ENCODE data around the gene TPRN.

Gene TPRN

DNA sequence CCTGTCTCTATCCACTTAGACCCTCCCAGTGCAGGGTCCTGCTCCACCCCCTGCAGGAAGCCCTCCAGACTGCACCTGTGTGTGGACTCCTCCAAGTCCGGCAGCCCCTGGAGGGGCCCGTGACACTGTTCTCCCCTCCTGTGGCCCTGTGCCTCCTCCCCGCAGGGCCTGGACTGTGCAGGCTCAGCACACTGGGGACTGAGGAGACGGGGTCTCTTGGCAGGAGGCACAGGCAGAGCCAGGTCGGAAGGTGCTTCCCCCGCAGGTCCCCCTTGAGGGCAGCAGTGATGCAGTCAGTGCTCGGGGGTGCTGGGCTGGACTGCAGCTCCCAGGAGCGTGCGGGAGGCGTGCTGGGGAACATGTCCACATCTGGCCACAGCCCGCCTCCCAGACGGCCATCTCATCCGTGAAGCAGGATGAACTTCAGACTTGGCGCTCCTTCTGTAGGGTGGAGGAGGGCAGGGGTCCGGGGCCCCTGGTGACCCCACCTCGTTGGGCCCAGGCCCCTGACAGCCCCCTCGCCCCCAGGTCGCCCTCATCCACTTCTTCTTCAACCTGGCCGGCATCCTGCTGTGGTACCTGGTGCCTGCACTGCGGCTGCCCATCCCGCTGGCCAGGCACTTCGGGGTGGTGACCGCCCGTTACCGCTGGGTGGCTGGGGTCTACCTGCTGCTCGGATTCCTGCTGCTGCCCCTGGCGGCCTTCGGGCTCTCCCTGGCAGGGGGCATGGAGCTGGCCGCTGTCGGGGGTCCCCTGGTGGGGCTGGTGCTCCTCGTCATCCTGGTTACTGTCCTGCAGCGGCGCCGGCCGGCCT lies 35.1 kb upstream of the TPRN start:
- no peak for DNase-seq

DNA sequence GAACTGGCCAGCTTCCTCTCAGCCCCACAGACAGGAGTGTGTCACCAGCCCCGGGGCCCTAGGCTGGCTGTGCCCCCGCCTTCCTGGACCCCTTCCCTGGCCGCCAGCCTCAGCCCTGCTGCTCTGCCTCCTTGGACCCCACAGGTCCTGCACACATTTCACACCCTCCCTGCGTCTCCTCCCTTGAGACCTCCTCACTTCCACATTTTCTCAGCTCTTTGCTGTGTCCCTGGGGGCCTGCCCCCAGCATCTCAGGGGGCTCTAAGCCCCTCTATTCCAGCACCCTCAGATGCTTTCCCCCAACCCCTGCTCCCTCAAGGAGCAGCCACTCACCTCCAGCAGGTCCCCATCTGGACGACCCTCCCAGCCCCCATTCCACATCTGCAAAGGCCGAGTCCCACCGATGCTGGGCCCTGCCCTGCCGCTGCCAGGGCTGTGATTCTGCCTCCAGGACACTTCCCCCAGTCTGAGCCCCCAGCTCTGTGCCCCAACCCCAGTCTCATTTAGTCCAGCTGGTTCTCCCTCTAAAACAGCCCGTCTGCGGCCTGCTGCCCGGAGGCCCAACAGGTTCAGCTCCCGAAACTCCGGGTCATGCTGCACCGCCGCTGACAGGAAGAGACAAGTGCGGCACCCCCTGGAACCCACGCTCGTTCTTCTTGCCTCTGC lies 34.4 kb upstream of the TPRN start:
- DNase-seq: no peak

DNA sequence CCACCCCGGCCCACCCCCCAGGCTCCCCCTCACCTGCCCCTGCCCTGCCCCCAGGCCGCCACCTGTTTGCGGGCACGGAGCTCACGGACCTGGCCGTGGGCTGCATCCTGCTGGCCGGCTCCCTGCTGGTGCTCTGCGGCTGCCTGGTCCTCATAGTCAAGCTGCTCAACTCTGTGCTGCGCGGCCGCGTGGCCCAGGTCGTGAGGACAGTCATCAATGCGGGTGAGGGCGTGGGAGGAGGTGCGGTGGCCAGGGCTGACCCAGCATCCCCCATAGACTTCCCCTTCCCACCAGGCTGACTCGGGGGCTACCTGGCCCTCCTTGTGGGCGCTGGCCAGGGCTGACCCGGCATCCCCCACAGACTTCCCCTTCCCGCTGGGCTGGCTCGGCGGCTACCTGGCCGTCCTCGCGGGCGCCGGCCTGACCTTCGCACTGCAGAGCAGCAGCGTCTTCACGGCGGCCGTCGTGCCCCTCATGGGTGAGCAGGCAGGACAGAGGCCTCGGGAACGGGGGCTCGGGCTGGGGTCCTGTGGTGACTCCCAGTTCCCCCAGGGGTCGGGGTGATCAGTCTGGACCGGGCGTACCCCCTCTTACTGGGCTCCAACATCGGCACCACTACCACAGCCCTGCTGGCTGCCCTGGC lies 33.6 kb upstream of the TPRN start:
- no peak for DNase-seq

DNA sequence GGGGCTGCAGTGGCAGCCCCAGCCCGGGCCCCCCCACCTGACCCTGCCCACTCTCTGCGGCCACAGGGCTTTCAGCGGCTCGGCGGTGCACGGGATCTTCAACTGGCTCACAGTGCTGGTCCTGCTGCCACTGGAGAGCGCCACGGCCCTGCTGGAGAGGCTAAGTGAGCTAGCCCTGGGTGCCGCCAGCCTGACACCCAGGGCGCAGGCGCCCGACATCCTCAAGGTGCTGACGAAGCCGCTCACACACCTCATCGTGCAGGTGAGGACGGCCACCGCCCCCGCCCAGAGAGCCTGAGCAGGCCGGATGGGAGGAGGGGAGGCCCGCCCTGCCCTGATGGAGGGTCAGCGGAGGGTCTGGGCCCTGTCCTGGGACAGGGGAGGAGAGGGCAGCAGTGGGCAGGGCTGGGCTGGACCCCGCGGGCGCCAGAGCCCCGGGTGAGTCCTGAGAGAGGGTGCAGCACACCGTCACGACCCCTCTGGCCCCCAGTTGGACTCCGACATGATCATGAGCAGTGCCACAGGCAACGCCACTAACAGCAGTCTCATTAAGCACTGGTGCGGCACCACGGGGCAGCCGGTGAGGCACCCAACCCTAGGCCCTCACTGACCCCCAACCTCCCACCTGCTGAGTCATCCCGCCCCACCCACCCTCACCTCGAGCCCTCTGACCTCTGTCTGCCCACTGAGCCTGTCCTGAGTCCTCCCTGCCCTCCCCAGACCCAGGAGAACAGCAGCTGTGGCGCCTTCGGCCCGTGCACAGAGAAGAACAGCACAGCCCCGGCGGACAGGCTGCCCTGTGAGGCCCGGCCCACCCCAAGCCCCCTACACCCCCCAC lies 32.8 kb upstream of the TPRN start:
- DNase-seq: no peak

DNA sequence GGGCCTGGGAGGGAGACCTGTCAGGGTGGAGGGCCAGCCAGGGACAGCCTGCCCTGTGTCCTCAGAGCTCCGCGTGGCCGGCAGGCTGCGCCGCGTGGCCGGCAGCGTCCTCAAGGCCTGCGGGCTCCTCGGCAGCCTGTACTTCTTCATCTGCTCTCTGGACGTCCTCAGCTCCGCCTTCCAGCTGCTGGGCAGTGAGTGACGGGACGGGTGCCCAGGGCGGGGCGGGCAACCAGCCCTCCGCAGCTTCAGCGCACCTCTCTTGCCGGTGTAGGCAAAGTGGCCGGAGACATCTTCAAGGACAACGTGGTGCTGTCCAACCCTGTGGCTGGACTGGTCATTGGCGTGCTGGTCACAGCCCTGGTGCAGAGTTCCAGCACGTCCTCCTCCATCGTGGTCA lies 32.0 kb upstream of the TPRN start:
- DNase-seq: no peak

DNA sequence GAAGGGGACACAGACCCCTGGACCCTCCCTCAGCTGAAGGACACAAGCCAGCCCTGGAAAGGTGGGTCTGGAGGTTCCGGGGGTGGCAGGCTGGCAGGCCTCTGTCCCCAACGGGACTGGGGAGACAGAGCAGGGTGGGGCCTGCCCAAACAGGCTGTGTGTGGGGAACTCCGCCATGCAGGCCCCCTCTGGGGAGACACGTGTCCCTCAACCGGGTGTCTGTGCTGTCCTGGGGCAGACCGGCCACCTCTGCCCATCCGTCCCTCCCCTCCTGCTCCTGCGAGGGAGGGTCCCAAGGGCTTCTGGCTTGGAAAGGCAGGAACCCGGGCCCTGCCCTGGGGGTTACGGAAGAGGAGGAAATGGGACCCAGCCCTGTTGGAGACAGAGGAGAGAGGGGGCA lies 31.6 kb upstream of the TPRN start:
- DNase-seq: no peak

DNA sequence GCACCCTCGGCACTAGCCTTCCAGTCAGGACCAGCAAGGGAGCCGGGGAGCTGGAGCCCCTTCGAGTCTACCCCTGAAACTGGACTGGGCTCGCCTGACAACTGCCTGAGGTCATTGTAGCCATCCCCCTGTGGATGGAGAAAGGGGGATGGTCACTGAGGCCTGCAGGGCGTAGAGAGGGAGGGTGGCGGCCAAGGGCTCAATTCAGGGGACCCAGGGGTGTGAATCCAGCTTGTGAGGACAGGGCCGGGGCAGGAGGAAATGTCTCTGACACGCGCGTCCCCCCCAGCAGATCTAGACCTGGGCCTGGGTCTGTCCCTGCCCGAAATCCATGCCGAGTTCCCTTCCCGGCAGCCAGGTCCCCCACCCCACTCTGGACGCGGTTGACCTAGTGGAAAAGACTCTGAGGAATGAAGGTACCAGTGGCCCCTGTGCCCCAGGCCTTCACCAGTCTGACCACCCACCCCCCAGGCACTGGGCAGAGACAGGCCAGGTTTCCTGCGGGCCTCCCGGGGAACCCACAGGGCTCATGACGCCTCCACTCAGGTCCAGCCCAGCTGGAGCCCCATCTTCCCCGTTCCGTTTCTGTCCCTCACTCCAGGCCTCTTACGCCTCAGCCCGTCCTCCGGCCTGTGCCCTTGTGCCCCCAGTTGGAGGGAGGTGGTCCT lies 31.0 kb upstream of the TPRN start:
- no peak for DNase-seq

DNA sequence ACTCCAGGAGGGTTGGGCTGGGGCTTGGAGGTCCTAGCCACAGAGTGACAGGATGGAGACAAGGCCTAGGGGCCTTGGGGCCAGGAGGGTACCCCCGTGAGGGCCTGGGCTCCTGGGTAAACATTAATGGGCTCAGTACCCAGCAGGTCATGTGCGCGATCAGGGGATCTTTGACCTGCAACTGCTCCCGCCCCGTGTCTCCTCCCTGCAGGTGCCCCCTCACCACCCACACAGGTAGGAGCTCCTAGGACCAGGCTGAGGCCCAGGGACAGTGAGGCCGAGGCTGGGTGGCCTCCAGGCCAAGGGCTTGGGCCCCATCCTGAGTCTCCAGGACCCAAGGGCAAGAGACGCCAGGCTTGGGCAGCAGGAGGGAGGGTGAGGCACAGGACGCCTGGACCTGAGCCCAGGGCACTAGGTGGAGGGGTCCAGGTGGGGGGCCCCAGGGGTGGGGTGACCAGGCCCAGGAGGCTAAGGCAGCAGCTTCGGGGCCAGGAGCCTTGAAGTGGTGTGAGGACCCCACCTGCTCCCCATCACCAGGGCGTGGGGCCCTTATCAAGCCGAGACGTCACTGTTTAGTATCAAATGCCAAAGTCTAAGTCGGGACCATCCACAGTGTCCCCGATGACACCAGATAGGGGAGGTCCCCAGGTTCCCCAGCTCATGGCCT lies 30.3 kb upstream of the TPRN start, which contains the start of gene SLC34A3:
Gene SLC34A3 (plus strand): TSS at position 197 of the 667 bp plus-strand sequence. CDS start 802 bp downstream, outside the sequence.
- no peak for DNase-seq

DNA sequence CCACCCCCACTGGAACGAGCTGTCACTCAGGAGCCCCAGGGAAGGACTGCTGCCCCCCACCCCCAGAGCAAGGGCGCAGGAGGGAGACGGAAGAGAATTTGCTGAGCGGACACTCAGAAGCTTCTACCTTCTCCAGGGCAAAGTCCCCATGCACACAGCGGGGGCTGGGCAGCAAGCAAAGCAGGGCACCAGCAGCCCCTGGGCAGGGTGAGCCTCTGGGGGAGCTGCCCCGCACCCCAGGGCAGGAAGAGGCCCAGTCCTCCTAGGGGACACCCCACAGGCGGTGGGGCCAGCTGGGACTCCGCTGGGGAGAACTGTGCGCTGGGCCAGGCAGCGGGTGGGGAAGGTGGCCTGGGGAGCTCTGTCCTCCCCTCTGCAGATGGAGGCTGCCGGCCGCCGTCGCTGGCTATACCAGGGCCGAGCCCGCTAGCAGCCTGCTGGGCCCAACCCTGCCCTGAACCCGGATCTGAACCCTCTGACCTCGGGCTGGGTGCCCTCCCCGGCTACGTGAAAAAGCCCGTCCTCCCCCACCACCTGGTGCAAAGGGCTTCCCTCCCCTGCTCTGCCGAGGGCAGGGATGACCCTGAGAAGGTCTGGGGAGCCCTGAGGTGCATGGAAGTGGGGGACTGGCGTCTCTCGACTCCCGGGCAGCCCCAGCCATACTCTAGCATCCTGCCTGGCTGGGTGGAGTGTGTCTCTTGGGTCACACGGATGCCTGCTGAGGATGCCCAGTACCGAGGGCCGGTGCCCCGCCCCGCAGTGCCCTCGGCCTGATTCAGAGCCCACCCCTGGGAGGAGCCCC lies 29.6 kb upstream of the TPRN start:
- DNase-seq: no peak

DNA sequence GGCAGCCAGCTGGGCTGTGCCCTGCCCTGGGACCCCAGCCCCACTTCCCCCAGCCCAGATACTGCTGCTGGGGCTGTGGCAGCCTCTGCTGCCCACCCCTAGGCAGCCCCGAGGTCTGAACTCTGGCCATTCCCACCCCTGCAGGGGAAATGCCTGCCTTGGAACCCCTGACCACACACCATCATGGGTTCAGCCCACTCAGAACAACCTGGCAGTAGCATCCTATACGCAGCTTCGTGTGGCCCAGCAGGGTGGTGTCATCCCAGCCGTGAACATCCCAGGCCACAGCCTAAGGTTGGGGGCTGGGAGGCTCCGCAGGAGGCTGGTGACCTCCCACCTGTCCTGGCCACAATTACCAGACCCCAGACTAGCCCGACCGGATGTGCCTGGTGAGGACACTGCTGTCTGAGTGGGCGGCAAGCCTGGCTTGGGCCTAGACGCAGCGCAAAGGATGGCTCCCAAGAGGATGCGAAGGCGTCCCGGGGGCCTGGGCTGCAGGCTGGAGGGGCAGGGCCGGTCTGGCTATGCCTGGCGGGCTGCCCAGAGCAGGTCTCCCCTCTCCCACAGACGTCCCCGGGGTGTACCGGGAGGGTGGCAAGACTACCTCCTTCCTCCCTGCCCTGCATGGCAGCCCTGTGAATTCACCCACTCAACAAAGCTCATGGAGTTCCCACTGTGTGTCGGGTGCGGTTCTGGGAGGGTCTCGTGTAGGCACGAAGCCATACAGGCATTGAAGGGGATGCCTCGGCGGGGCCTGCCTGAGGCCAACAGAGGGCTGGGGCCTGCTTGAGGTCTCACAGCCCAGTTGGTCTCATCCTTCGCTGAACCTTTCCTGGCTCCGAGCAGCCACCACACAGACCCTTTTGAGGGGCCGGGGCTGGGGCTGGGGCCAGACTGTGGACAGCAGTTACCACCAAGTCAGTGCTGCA lies 28.7 kb upstream of the TPRN start:
- no peak for DNase-seq

DNA sequence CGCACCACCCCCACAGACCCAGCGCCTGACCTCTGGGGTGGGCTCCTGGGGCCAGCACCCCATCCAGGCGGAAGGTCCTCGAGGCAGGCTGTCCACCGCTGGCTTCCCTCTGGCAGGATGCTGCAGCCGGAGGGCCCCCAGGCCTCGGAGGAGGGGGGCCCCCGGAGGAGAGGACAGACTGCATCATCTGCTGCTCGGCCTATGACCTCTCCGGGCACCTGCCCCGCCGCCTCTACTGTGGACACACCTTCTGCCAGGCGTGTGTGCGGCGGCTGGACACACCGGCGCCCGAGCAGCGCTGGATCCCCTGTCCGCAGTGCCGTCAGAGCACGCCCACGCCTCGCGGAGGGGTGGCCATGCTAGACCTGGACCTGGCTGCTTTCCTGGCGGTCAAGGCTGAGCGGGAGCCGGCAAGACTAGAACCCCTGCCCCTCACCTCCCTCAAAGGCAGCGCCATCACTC lies 28.0 kb upstream of the TPRN start:
- DNase-seq: no peak

DNA sequence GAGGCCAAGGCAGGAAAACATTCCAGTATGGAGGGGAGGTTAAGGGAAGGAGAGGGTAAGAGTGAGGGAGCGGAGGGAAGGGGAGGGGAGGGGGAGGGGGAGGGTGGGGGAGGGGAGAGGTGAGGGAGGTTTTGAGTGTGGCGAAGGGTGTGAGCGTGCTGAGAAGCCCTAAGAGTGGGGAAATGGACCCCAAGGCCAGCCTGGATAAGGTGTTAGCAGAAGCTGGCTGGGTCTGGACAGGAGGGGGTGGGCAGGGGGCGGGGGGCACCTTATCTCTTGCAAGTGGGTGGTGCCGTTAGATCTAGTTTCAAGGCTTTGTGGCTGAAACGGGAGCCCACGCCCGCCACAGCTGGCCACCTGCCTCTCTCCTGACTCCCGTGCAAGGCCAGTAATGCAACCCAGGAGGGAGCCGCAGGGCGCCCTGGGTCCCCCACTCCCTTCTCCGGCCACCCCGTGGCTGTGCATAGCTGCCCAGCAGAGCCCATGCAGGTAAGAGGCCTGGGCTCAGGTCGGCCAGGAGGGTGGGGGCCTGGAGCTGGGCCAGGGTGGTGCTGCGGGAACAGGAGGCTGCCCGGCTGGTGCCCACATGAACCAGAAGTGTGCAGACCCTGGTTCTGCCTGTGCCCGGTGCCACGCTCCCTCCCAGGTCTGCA lies 27.4 kb upstream of the TPRN start:
- DNase-seq: no peak

DNA sequence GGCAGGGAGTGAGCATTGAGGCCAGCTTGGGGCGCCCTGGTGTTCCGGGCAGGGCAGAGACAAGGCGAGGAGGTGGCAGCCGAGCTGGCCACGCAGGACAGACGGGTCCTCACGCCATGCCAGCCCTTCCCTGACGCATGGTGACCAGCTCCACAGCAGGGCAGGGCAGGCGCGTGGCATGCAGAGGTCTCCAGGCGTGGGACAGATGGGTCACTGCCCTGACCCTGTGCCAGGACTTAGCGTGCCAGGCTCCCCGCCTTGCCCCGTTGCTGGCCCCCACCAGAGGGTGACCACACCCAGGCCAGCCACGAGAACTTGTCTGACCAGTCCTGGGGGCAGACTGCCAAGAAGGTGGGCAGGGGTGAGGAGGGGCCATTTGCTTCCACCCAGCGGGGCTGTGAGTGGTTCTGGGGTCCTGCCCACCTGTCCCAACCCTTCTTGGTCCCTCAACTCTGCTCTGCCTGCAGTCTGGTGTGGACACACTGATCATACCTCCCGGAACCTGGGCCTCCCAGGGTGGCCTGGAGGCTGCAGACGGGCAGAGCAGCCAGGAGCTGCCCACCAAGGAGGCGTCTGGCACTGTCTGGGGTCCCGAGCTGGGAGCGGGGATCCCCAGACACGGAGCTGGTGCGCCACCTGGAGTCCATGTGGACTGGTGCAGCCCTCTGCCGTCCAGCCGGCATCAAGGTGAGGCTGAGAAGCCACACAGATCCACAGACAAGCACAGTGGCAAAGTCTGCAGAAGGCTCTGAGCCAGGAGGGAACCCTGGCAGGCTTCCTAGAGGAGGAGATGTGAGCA lies 26.7 kb upstream of the TPRN start, which contains the start of gene RNF224:
Gene RNF224 (plus strand): TSS at position 449 of the 799 bp plus-strand sequence. CDS start 834 bp downstream, outside the sequence.
- DNase-seq: peak; percentile 85

DNA sequence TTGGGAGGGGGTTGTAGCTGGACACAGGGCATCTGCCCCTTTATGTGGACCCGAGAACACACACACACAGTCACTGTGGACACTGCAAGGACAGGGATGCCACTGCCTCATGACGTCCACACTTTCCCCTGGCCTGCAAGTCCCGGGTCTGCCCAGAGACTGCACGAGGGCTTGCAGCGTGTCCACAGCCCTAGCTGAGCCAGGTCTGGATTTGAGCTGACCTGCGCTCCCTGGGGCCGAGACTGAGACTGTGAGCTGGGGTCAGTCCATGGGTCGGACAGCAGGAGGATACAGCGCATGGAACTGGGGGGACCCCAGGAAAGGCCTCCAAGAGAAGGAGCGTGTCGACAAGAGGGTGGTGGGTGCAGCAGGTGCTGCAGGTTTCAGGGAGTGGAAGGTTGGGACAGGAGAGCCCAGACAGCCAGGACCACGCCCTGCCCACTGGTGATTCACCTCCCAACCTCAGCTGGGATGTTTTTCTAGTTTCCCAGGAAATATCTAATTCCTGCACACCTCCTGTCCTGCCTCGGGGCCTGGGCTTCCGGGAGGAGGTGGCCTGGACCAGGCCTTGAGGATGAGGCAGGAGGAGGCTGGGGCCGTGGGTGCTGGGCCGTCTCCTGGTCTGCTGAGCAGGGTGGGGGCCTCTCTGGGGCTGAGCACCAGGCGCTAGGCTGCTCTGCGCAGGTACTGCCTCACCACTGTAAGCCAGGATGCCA lies 26.0 kb upstream of the TPRN start:
- DNase-seq: no peak

DNA sequence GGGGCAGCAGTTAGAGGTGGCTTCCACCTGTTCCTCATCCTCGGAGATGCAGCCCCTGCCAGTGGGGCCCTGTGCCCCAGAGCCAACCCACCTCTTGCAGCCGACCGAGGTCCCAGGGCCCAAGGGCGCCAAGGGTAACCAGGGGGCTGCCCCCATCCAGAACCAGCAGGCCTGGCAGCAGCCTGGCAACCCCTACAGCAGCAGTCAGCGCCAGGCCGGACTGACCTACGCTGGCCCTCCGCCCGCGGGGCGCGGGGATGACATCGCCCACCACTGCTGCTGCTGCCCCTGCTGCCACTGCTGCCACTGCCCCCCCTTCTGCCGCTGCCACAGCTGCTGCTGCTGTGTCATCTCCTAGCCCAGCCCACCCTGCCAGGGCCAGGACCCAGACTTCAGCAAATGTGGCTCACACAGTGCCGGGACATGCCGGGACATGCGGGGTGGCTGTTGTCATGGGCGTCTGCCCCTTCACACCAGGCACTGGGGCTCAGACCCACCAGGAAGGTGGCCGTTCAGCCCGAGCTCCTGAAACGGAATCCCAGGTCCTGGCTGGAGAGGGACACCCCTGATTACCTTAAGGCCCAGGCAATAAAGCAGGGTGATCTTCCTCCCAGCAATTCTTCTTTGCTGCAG lies 25.3 kb upstream of the TPRN start:
- no peak for DNase-seq

DNA sequence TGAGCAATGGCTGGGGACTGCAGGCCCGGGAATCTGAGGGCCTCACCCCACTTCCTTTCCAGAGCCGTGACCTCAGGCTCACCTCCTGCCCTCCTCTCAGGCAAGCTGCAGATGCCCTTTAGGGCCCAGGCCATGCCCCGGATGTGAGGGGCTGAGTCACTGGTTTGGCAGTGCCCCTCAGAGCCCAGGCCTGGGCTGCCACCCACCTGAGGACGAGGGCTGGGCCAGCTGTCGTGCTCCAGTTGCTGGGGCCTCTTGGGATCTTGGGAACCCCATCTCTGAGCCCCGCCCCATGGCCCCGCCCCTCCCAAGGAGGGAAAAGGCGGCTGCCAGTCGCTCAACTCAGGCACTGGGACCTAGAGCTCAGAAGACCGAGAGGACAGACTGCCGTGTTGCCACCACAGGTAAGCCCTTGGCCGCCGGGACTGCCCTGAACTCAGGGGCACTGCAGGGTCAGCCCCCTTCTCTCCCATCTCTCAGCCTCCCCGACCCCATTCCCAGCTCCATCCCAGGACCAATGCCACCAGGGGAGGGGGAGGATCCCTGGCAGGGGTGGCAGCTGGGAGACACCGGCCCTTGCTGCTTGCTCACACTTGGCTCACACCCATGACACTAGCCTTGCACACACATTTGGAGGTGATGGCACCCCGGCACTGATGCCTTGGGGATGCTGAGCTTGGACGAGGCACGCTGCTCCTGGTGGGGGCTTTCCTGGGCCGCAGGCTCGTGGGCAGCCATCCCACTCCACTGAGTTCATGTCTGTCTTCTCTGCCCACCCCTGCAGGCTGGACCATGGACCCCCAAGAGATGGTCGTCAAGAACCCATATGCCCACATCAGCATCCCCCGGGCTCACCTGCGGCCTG lies 24.5 kb upstream of the TPRN start, which contains the start of gene CYSRT1:
Gene CYSRT1 (plus strand): TSS at position 345 of the 865 bp plus-strand sequence. CDS start 448 bp downstream, at position 793.
- no peak for DNase-seq
